RWPE1 (cell line): Measurements from ENCODE around the gene EPB41L5.

Experiments
- CTCF ChIA-PET: fragments of 350-600 bp; sonication (Branson Sonifier 250); formaldehyde crosslinking; extraction: SDS; loops from one replicate; lab custom pipeline; 2021; lab: Yijun Ruan, JAX
- POLR2A ChIA-PET: fragments of 400-600 bp; formaldehyde crosslinking; extraction: SDS; loops from one replicate; lab custom pipeline; 2020; ENCODE audit warnings: antibody characterized with exemption; ENCODE audit not compliant: low non-redundant PET; lab: Yijun Ruan, JAX
- DNase-seq: peaks from one replicate; pipeline ENCODE4 v3.0.0; 2012; ENCODE audit warnings: low spot score
- H3K27ac ChIP-seq: fragments of 450-650 bp; 2 replicates; pipeline ENCODE4 v1.5.1; 2017
- CTCF ChIP-seq: fragments of 450-650 bp; conservative IDR thresholded peaks from 2 replicates; pipeline ENCODE4 v1.5.1; 2017; ENCODE audit warnings: low read depth, mild to moderate bottlenecking

The EPB41L5 gene

GRCh38 chr2:120001471-120001870, 11.4 kb upstream of the EPB41L5 start:
- no peak overlapping the region for H3K27ac ChIP-seq
- no peak for DNase-seq
- ChIA-PET CTCF (no interaction called here), POLR2A (no interaction called here)
- no peak for TF ChIP-seq CTCF

- no peak overlapping the region for H3K27ac ChIP-seq
- CTCF ChIA-PET: interaction anchor here (1.2 kb wide), 1 partner anchor 13 kb away, joined by 5 read pairs; no protein-coding TSS in a partner anchor
- DNase-seq: no peak
- TF ChIP-seq CTCF: no peak
- POLR2A ChIA-PET: no interaction called here
These were observed 8.6 kb upstream of the EPB41L5 start for GRCh38 chr2:120004254-120004653.

GRCh38 chr2:120005834-120006521, 6.9 kb upstream of the EPB41L5 start:
- no peak overlapping the region for H3K27ac ChIP-seq
- TF ChIP-seq CTCF: no peak
- ChIA-PET POLR2A (no interaction called here), CTCF (interaction anchor here (0.7 kb wide), 1 partner anchor 169 kb away, joined by 3 read pairs; no protein-coding TSS in a partner anchor)
- DNase-seq: no peak

GRCh38 chr2:120007851-120008250, 5.0 kb upstream of the EPB41L5 start:
- ChIA-PET CTCF (no interaction called here), POLR2A (no interaction called here)
- TF ChIP-seq CTCF: no peak

GRCh38 chr2:120012363-120012762, 514 bp upstream of the EPB41L5 start:
- POLR2A ChIA-PET: no interaction called here
- CTCF ChIA-PET: no interaction called here
- DNase-seq: no peak
- TF ChIP-seq CTCF: no peak
- H3K27ac ChIP-seq: peak overlapping the region; percentile 49

More at GRCh38 chr2:120007851-120008250, 5.0 kb upstream of the EPB41L5 start:
- no peak overlapping the region for H3K27ac ChIP-seq
- no peak for DNase-seq

- POLR2A ChIA-PET: no interaction called here
- H3K27ac ChIP-seq: no peak overlapping the region; the same call in 1 of the 2 replicates
- DNase-seq: peak; percentile 43
- TF ChIP-seq CTCF: no peak
- CTCF ChIA-PET: interaction anchor here (0.9 kb wide), 1 partner anchor 311 kb away, joined by 3 read pairs; no protein-coding TSS in a partner anchor
These were observed 833 bp downstream of the EPB41L5 start for GRCh38 chr2:120013597-120014223.
